C4-2B (cell line): Measurements from ENCODE around the gene FSTL4.

ENCODE experiments used
- CTCF ChIP-seq: fragments of 450-650 bp; conservative IDR thresholded peaks from 2 replicates; pipeline ENCODE4 v1.5.1; 2017; ENCODE audit warnings: mild to moderate bottlenecking
- ZFX ChIP-seq: fragments of 450-650 bp; IDR thresholded peaks from 2 replicates; pipeline ENCODE4 v1.6.1; 2017

GRCh38 chr5:133461796-133462516 is 150.4 kb downstream of the FSTL4 start:
- TF ChIP-seq CTCF, result no peak
- no peak for TF ChIP-seq ZFX
